ENCODE results near the gene SORCS2.

The SORCS2 gene

GRCh38 chr4:7767966-7768365 lies 575.6 kb downstream of the SORCS2 start:
- TF ChIP-seq EZH2 (IDR thresholded peaks at IDR 0.05) (no peak), POLR2AphosphoS5 (IDR thresholded peaks at IDR 0.05; ENCODE audit: borderline replicate concordance, low read depth, low read length) (no peak), FOXP2 (optimal IDR thresholded peaks at IDR 0.05; ENCODE audit: control extremely low read depth, extremely low read length, insufficient read depth) (no peak)
- no peaks in the 10 kb centered on the region for H3K9me3 ChIP-seq (ENCODE audit: low read depth, low read length)
- no peak overlapping the region for H3K9ac ChIP-seq (ENCODE audit: insufficient read length)
- H3K4me3 ChIP-seq: no peak overlapping the region
- H3K36me3 ChIP-seq (ENCODE audit: insufficient read depth, low read length): no peaks in the 10 kb centered on the region
- no peak overlapping the region for H3K27ac ChIP-seq
- no peak for DNase-seq (ENCODE audit: low read depth, low spot score)

GRCh38 chr4:7768736-7769135 lies 576.4 kb downstream of the SORCS2 start:
- Histone ChIP-seq H3K36me3 (ENCODE audit: insufficient read depth, low read length) (no peaks in the 10 kb centered on the region), H3K27ac (no peak overlapping the region), H3K9ac (ENCODE audit: insufficient read length) (no peak overlapping the region), H3K9me3 (ENCODE audit: low read depth, low read length) (no peaks in the 10 kb centered on the region), H3K4me3 (no peak overlapping the region)
- DNase-seq (ENCODE audit: low read depth, low spot score): no peak
- no peak for TF ChIP-seq EZH2 (IDR thresholded peaks at IDR 0.05)
- TF ChIP-seq FOXP2 (optimal IDR thresholded peaks at IDR 0.05; ENCODE audit: control extremely low read depth, extremely low read length, insufficient read depth): no peak
- no peak for TF ChIP-seq POLR2AphosphoS5 (IDR thresholded peaks at IDR 0.05; ENCODE audit: borderline replicate concordance, low read depth, low read length)

DNA sequence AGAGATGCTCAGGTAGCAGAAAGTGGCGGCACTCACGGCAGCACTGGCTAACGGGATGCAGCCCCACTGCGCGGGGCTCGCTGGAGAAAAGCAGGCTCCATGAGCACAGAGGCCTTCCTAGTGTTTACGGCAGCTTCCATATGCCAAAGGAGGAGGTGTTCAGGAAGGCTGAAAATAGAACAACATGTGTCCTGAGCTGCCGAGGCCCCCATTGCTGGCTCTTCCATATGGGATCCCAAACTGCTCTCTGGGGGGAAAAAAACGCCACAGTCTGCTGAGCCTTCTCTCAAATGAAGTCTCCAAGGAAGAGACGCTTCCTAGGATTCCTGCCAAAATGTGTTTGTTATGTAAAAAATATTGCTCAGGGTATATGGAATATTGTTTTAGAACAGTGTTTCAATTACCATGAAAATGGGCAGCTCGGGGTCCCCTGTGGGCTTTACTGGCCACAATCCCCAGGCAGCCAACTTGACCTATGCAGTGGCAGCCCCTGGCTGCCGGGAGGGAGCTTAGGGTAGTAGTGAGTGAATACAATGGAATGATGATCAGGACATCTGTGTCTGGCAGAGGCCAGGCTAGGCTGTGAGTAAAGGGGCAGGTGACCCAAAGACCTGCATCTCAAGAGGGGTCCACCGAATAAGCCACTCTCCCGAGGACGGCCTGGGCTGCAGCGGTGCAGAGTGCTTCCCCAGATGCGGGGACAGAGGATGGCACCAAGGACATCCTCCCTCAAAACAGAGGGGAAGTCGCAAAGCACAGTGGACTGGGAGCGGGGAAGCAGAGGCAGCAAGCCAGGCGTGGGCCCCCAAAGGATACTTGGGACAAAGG lies 577.3 kb downstream of the SORCS2 start:
- no peak overlapping the region for H3K9ac ChIP-seq (ENCODE audit: insufficient read length)
- H3K27ac ChIP-seq: no peak overlapping the region
- H3K4me3 ChIP-seq: no peak overlapping the region
- H3K9me3 ChIP-seq (ENCODE audit: low read depth, low read length): no peaks in the 10 kb centered on the region
- DNase-seq (ENCODE audit: low read depth, low spot score): no peak
- TF ChIP-seq POLR2AphosphoS5 (IDR thresholded peaks at IDR 0.05; ENCODE audit: borderline replicate concordance, low read depth, low read length): no peak
- TF ChIP-seq EZH2 (IDR thresholded peaks at IDR 0.05): no peak
- TF ChIP-seq FOXP2 (optimal IDR thresholded peaks at IDR 0.05; ENCODE audit: control extremely low read depth, extremely low read length, insufficient read depth): no peak
- H3K36me3 ChIP-seq (ENCODE audit: insufficient read depth, low read length): no peaks in the 10 kb centered on the region

DNA sequence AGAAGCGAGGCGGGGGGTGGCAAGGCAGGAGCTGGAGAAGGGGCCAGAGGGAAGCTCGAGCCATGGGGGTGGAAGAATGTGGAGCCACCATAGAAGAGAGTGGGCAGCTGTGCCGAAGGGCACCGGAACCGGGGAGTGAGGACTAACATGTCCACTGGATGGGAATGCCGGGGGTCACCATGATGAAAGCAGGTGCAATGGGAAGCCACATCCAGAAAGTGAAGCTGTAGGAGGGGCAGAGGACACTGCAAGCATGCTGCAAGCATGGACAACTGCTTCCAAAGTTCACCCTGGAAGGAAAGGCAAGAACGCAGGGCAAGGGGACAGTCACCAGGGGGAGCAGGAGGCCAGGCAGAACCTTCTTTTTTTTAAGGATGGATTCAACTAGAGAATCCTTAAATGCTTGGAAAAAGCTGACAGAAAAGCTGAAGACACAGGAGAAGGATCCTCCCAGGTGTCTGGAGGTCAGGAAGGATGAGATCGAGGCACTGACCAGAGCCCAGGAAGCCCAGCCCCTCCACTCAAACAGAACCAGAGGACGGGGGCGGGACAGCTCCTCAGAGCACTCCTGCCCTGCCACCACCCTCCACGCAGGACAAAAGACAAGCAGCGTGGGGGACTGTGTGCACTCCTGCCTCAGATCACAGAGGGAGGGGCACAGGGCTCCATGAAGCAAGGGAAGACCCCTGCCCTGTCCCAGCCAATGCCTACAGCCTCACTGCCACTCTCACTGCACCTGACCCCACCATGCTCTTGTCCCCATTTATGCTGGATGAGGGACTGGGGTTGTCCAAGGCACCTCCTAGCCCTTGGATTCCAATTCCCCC lies 578.1 kb downstream of the SORCS2 start:
- TF ChIP-seq EZH2 (IDR thresholded peaks at IDR 0.05): no peak

DNA sequence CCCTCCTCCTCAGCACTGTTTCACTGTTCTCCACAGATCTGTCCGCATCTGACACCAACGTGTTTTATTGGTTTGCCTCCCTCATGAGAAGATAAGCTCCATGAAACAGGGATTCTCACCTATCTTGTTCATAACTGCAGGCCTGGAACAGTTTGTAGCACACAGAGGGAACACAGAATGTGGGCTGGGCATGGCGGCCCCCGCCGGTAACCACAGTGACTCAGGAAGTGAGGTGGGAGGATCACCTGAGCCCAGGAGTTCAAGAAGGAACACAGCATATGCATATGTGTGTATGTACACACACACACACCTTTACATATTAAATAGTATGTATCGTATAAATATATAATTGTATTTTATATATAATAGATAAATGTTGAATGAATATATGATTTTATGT lies 578.7 kb downstream of the SORCS2 start:
- Histone ChIP-seq H3K27ac (no peak overlapping the region), H3K4me3 (no peak overlapping the region), H3K9me3 (ENCODE audit: low read depth, low read length) (no peaks in the 10 kb centered on the region), H3K36me3 (ENCODE audit: insufficient read depth, low read length) (no peaks in the 10 kb centered on the region), H3K9ac (ENCODE audit: insufficient read length) (no peak overlapping the region)
- TF ChIP-seq FOXP2 (optimal IDR thresholded peaks at IDR 0.05; ENCODE audit: control extremely low read depth, extremely low read length, insufficient read depth): no peak
- no peak for TF ChIP-seq EZH2 (IDR thresholded peaks at IDR 0.05)
- no peak for DNase-seq (ENCODE audit: low read depth, low spot score)

More for the DNA sequence above, 578.1 kb downstream of the SORCS2 start:
- Histone ChIP-seq H3K4me3 (no peak overlapping the region), H3K9ac (ENCODE audit: insufficient read length) (no peak overlapping the region), H3K27ac (no peak overlapping the region), H3K36me3 (ENCODE audit: insufficient read depth, low read length) (no peaks in the 10 kb centered on the region), H3K9me3 (ENCODE audit: low read depth, low read length) (no peaks in the 10 kb centered on the region)
- no peak for DNase-seq (ENCODE audit: low read depth, low spot score)

DNA sequence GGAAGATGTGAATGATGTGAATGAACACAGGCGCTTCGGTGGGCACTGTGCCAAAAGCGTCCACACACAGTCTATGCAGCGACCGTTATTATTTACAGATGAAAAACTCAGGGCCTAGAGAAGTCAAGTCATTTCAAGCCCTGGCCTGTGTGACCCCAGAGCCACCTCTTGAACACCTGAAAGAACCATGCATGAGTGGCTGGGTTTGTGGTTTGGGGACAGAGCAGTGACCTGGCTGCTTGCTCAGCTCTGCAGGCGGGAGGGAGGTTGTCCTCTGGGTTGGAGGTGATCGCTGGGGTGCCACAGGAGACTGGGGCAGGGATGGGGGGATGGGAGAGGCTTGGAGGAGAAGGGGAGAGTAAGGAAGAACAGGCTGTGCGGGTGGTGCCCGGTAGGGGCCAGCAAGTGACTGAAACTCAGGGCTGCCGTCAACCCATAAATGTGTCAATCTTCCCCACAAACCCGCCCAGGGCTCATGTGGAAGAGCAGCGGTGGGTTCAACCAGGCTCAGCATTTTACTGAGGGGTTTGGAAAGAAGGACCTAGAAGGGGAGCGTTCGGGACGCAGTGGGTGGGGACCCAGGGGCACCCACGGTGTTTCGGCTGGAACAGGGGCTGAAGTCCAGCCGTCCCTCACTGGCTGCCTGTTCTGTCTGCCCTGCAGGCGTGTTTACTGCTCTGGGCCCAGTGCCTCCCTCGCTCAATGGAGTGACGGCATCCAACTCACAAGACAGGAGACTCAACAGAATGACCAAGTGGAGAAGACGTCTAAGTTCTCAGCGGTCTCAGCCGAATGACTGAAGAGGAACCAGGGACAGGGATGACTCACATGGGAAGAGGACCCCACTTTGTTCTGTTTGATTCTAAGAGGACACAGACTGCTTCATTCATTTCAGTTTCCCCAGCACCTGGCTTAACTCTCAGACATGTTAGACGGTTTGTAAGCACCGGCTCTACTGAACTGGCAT lies 579.5 kb downstream of the SORCS2 start:
- Histone ChIP-seq H3K9me3 (ENCODE audit: low read depth, low read length) (no peaks in the 10 kb centered on the region), H3K9ac (ENCODE audit: insufficient read length) (no peak overlapping the region), H3K4me3 (no peak overlapping the region), H3K36me3 (ENCODE audit: insufficient read depth, low read length) (no peaks in the 10 kb centered on the region), H3K27ac (no peak overlapping the region)
- no peak for TF ChIP-seq EZH2 (IDR thresholded peaks at IDR 0.05)
- TF ChIP-seq POLR2AphosphoS5 (IDR thresholded peaks at IDR 0.05; ENCODE audit: borderline replicate concordance, low read depth, low read length): no peak
- no peak for TF ChIP-seq FOXP2 (optimal IDR thresholded peaks at IDR 0.05; ENCODE audit: control extremely low read depth, extremely low read length, insufficient read depth)
- DNase-seq (ENCODE audit: low read depth, low spot score): no peak

- no peak for DNase-seq (ENCODE audit: low read depth, low spot score)
- Histone ChIP-seq H3K9ac (ENCODE audit: insufficient read length) (no peak overlapping the region), H3K27ac (no peak overlapping the region), H3K36me3 (ENCODE audit: insufficient read depth, low read length) (no peaks in the 10 kb centered on the region; the same call in 1 of the 2 replicates), H3K9me3 (ENCODE audit: low read depth, low read length) (no peaks in the 10 kb centered on the region), H3K4me3 (no peak overlapping the region)
- no peak for TF ChIP-seq EZH2 (IDR thresholded peaks at IDR 0.05)
- TF ChIP-seq FOXP2 (optimal IDR thresholded peaks at IDR 0.05; ENCODE audit: control extremely low read depth, extremely low read length, insufficient read depth): no peak
- no peak for TF ChIP-seq POLR2AphosphoS5 (IDR thresholded peaks at IDR 0.05; ENCODE audit: borderline replicate concordance, low read depth, low read length)
Measured at GRCh38 chr4:7772711-7773385, 580.5 kb downstream of the SORCS2 start.

Data from SK-N-MC (cell line).